Stimulated activated CD8-positive, alpha-beta memory T cell treated with anti-CD3 and anti-CD28 coated beads, Interleukin-4, amount 100 ng/mL, for 24 hours (primary cell): Measurements from ENCODE around the gene KRTAP17-1.
"Not testable (repeated sequence)": the region's sequence is repeated elsewhere in the genome, so short reads cannot be mapped to it uniquely, and the experiment has no call there.

Experiments
- DNase-seq: peaks from one replicate; pipeline ENCODE4 v3.0.0-alpha.2; 2020; ENCODE audit warnings: low read depth

KRTAP17-1 gene

GRCh38 chr17:41315204-41315794 is at the start of gene KRTAP17-1:
Gene KRTAP17-1 (minus strand): TSS chr17:41315710. CDS start chr17:41315650, 60 bp downstream.
- no peak for DNase-seq

GRCh38 chr17:41363881-41364280 is 48.4 kb upstream of the KRTAP17-1 start:
- DNase-seq, result no peak

- DNase-seq, result no peak
Observed at GRCh38 chr17:41360296-41360995, 44.9 kb upstream of the KRTAP17-1 start.

- DNase-seq, result no peak
Observed at GRCh38 chr17:41354536-41354935, 39.0 kb upstream of the KRTAP17-1 start.

- no peak for DNase-seq
Observed at GRCh38 chr17:41352597-41353366, 37.3 kb upstream of the KRTAP17-1 start.

GRCh38 chr17:41351177-41351576 is 35.7 kb upstream of the KRTAP17-1 start:
- DNase-seq, result no peak

- not testable (repeated sequence) for DNase-seq
Observed at GRCh38 chr17:41350381-41350878, 34.9 kb upstream of the KRTAP17-1 start, which contains the start of gene KRT33A. Gene KRT33A (minus strand): TSS chr17:41350828. CDS start chr17:41350767, 61 bp downstream.

- no peak for DNase-seq
Observed at GRCh38 chr17:41347869-41348760, 32.6 kb upstream of the KRTAP17-1 start.

- DNase-seq, result not testable (repeated sequence)
Observed at GRCh38 chr17:41346421-41346820, 30.9 kb upstream of the KRTAP17-1 start.

GRCh38 chr17:41345992-41346391 is 30.5 kb upstream of the KRTAP17-1 start:
- DNase-seq, result no peak

- no peak for DNase-seq
Observed at GRCh38 chr17:41343029-41343428, 27.5 kb upstream of the KRTAP17-1 start.

- DNase-seq, result no peak
Observed at GRCh38 chr17:41340934-41341861, 25.7 kb upstream of the KRTAP17-1 start.

GRCh38 chr17:41340494-41340893 is 25.0 kb upstream of the KRTAP17-1 start:
- no peak for DNase-seq

- no peak for DNase-seq
Observed at GRCh38 chr17:41339571-41340172, 24.2 kb upstream of the KRTAP17-1 start.

GRCh38 chr17:41338961-41339485 is 23.5 kb upstream of the KRTAP17-1 start:
- no peak for DNase-seq

- DNase-seq, result no peak
Observed at GRCh38 chr17:41335747-41336146, 20.2 kb upstream of the KRTAP17-1 start.

GRCh38 chr17:41334385-41335305 is 19.1 kb upstream of the KRTAP17-1 start:
- no peak for DNase-seq

GRCh38 chr17:41333836-41334235 is 18.3 kb upstream of the KRTAP17-1 start:
- DNase-seq, result no peak

GRCh38 chr17:41333098-41333497 is 17.6 kb upstream of the KRTAP17-1 start:
- no peak for DNase-seq
